ENCODE measurements around the gene ROBO2. TPM values are rescaled to one million over a fixed set of nuclear protein-coding genes. Genes with fewer than 3 reads are reported as not detected.

ROBO2 gene
- total RNA-seq, 1 experiment from 2014 or later: not detected

GRCh38 chr3:77134769-77135168, 94.9 kb downstream of the ROBO2 start:
- no TSS peak for BruUV-seq (replicated peaks)
- no peaks in the 10 kb centered on the region for H3K36me3 ChIP-seq (ENCODE audit: control insufficient read depth in 1 of 2, insufficient read depth in 2 of 2, low read length in 2 of 2)
- H4K20me1 ChIP-seq (ENCODE audit: insufficient read depth): no peaks in the 10 kb centered on the region
- H3K27me3 ChIP-seq (ENCODE audit: insufficient read depth, low read length): no peaks in the 10 kb centered on the region
- TF ChIP-seq POLR2AphosphoS5 (IDR thresholded peaks at IDR 0.05; ENCODE audit: low read depth, low read length): no peak
- TF ChIP-seq SP1 (IDR thresholded peaks at IDR 0.05; ENCODE audit: low read depth): no peak
- no peak for TF ChIP-seq ATF3 (IDR thresholded peaks at IDR 0.05)
- TF ChIP-seq POLR2A (IDR thresholded peaks at IDR 0.05; ENCODE audit: borderline replicate concordance, extremely low read depth, insufficient read depth, insufficient read length): no peak
- TF ChIP-seq JUND (IDR thresholded peaks at IDR 0.05): no peak
- TF ChIP-seq ZNF274 (IDR thresholded peaks at IDR 0.05; ENCODE audit: low read depth, low read length): no peak
- TF ChIP-seq, protein P1, sequence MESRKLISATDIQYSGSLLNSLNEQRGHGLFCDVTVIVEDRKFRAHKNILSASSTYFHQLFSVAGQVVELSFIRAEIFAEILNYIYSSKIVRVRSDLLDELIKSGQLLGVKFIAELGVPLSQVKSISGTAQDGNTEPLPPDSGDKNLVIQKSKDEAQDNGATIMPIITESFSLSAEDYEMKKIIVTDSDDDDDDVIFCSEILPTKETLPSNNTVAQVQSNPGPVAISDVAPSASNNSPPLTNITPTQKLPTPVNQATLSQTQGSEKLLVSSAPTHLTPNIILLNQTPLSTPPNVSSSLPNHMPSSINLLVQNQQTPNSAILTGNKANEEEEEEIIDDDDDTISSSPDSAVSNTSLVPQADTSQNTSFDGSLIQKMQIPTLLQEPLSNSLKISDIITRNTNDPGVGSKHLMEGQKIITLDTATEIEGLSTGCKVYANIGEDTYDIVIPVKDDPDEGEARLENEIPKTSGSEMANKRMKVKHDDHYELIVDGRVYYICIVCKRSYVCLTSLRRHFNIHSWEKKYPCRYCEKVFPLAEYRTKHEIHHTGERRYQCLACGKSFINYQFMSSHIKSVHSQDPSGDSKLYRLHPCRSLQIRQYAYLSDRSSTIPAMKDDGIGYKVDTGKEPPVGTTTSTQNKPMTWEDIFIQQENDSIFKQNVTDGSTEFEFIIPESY (IDR thresholded peaks at IDR 0.05; ENCODE audit: extremely low read depth, insufficient replicate concordance, low read length): no peak
- no peak for TF ChIP-seq ELF1 (IDR thresholded peaks at IDR 0.05; ENCODE audit: borderline replicate concordance, low read depth)
- no peak for TF ChIP-seq TCF7L2 (IDR thresholded peaks at IDR 0.05; ENCODE audit: borderline replicate concordance, extremely low read depth, insufficient read depth, insufficient read length)
- H2AFZ ChIP-seq (ENCODE audit: low read depth, low read length, poor library complexity, severe bottlenecking): no peak overlapping the region
- DNase-seq (ENCODE audit: low read depth, low spot score): no peak
- no peaks in the 10 kb centered on the region for H3K4me1 ChIP-seq (ENCODE audit: control insufficient read depth in 1 of 2, insufficient read depth in 2 of 2, low read length in 2 of 2)
- H3K27ac ChIP-seq (ENCODE audit: low read depth, low read length): no peak overlapping the region
- ChIA-PET CTCF (no interaction called here), RAD21 (ENCODE audit: low non-redundant PET in 1 of 2, low total read pairs in 2 of 2, uncharacterized antibody in 2 of 2, unreplicated experiment in 2 of 2) (no interaction called here), POLR2A (no interaction called here)
- H3K4me3 ChIP-seq (replicated peaks in 1 of 2; ENCODE audit: low read depth in 1 of 2, low read length in 2 of 2): no peak overlapping the region
- no peaks in the 10 kb centered on the region for H3K9me2 ChIP-seq (ENCODE audit: insufficient read depth)
- no peaks in the 10 kb centered on the region for H3K79me2 ChIP-seq (ENCODE audit: insufficient read depth, low read length)
- intact Hi-C loops (cut with micrococcal nuclease): no loop called here
- H3K9ac ChIP-seq (ENCODE audit: low read length): no peak overlapping the region
- H3K4me2 ChIP-seq (ENCODE audit: low read length): no peak overlapping the region
- peaks cover 7 to 17% of the 10 kb centered on the region in 2 experiments; a peak in 2 of 4 replicates for H3K9me3 ChIP-seq (ENCODE audit: control insufficient read depth in 1 of 2, insufficient read depth in 1 of 2, low read depth in 1 of 2, low read length in 2 of 2)
- no peak for ATAC-seq

Measured in HCT116 (cell line).